ENCODE data around the gene PIK3AP1. TPM values are rescaled to one million over a fixed set of nuclear protein-coding genes. Genes with fewer than 3 reads are reported as not detected.

The PIK3AP1 gene
- total and polyA plus RNA-seq, 2 of the 8 experiments (the other 6 are each of a cell fraction or from before 2014, with no cell fraction given), result 1.9 to 4.5 TPM

DNA sequence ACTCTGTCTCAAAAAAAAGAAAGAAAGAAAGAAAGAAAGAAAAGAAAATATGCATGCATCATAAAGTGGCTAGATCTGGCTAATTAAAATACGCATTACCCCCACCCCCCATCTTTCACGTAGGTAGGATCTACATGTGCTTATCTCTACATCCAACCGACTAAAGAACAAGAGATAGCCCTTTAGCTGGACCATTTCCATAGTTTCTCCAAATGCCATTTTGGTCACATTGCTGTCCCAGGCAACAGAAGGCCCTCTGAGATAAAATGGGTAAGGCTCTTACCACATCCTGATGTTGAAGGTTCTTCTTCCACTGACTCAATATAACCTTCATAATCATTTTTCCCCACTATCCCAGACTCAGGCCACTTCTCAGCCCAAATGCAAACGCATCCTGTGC lies 31.5 kb downstream of the PIK3AP1 start:
- Histone ChIP-seq H2AFZ (ENCODE audit: low read length) (no peak overlapping the region), H2BK120ac (replicated peaks; ENCODE audit: low read depth, low read length) (no peak overlapping the region), H3K9me3 (ENCODE audit: insufficient read depth in 2 of 2, low read depth in 1 of 2, low read length in 1 of 2) (no peaks in the 10 kb centered on the region), H3K79me1 (ENCODE audit: low read depth, low read length) (no peaks in the 10 kb centered on the region; the same call in 1 of the 2 replicates), H3K9ac (replicated peaks in 1 of 4; ENCODE audit: extremely low read depth in 1 of 4, low read depth in 3 of 4, low read length in 3 of 4) (no peak overlapping the region), H3K4me2 (ENCODE audit: insufficient read depth in 1 of 2, low read depth in 2 of 2, low read length in 2 of 2) (no peak overlapping the region), H3K27me3 (replicated peaks in 1 of 4; ENCODE audit: control insufficient read depth in 3 of 4, extremely low read depth in 1 of 4, insufficient read depth in 3 of 4, low read length in 3 of 4) (no peaks in the 10 kb centered on the region), H4K20me1 (replicated peaks in 1 of 2; ENCODE audit: control insufficient read depth in 1 of 2, insufficient read depth in 2 of 2, low read length in 2 of 2) (no peaks in the 10 kb centered on the region), H4K5ac (ENCODE audit: insufficient read length, low read depth, low read length) (no peak overlapping the region), H4K91ac (replicated peaks; ENCODE audit: insufficient read length, low read length) (no peak overlapping the region), H2BK15ac (ENCODE audit: low read length) (no peak overlapping the region), H3K4me1 (replicated peaks in 1 of 4; ENCODE audit: control insufficient read depth in 3 of 4, insufficient read depth in 4 of 4, low read length in 3 of 4) (peaks cover 0 to 4% (median 0%) of the 10 kb centered on the region in 4 experiments; a peak in 3 of 7 replicates), H3K4ac (replicated peaks; ENCODE audit: insufficient read length, low read depth, low read length) (no peak overlapping the region), H2BK20ac (ENCODE audit: low read length) (no peak overlapping the region), H2BK5ac (ENCODE audit: low read depth, low read length) (no peak overlapping the region), H3K56ac (replicated peaks; ENCODE audit: insufficient read length, low read depth, low read length) (no peak overlapping the region), H2BK12ac (ENCODE audit: low read depth, low read length) (no peak overlapping the region), H3K4me3 (ENCODE audit: extremely low read depth in 1 of 4, insufficient read depth in 2 of 4, low read depth in 3 of 4, low read length in 4 of 4) (no peak overlapping the region), H3K27ac (ENCODE audit: low read depth, low read length) (no peak overlapping the region), H3K14ac (ENCODE audit: insufficient read length) (no peak overlapping the region), H2AK5ac (ENCODE audit: low read depth, low read length) (no peak overlapping the region), H3K23me2 (ENCODE audit: low read depth, low read length) (no peaks in the 10 kb centered on the region; the same call in 1 of the 2 replicates), H3K36me3 (ENCODE audit: control insufficient read depth in 2 of 4, insufficient read depth in 4 of 4, low read length in 3 of 4) (no peaks in the 10 kb centered on the region), H4K8ac (ENCODE audit: extremely low read depth, insufficient read depth, low read length) (no peak overlapping the region), H3K79me2 (ENCODE audit: control insufficient read depth in 1 of 2, insufficient read depth in 2 of 2, low read length in 2 of 2) (no peaks in the 10 kb centered on the region), H3K23ac (ENCODE audit: insufficient read length) (no peak overlapping the region), H3K18ac (ENCODE audit: extremely low read depth, low read length) (no peak overlapping the region)
- WGBS, 2 experiments (ENCODE audit: extremely low coverage in 1 of 2, insufficient coverage in 1 of 2, insufficient read length in 1 of 2, insufficient replicate concordance in 2 of 2, low coverage in 1 of 2, low lambda C conversion rate in 2 of 2, missing lambda C conversion rate in 1 of 2), result 94% methylated on average over 4 of the region's 4 CpGs; no CpG with 5 or more reads in 1 of the 2 experiments
- no peak for FAIRE-seq
- CTCF ChIA-PET (ENCODE audit: partially characterized antibody), result no interaction called here
- no peak for DNase-seq (ENCODE audit: low read depth in 1 of 2, low spot score in 2 of 2)
- POLR2A ChIA-PET (ENCODE audit: partially characterized antibody), result no interaction called here
- TF ChIP-seq POLR2A (IDR thresholded peaks at IDR 0.05; ENCODE audit: control extremely low read depth in 1 of 2, low read depth in 2 of 2, low read length in 2 of 2) (no peak), MAFK (IDR thresholded peaks at IDR 0.05; ENCODE audit: low read depth, low read length) (no peak), CHD2 (IDR thresholded peaks at IDR 0.05; ENCODE audit: low read length) (no peak), SIN3A (conservative IDR thresholded peaks at IDR 0.05 in 1 of 2, IDR thresholded peaks at IDR 0.05 in 1 of 2; ENCODE audit: low read depth in 1 of 2, low read length in 2 of 2) (no peak), POU5F1 (IDR thresholded peaks at IDR 0.05; ENCODE audit: low read depth, low read length) (no peak), GABPA (IDR thresholded peaks at IDR 0.05; ENCODE audit: borderline replicate concordance, insufficient read depth, low read length) (no peak), TEAD4 (IDR thresholded peaks at IDR 0.05; ENCODE audit: low read depth, low read length) (no peak), JUND (IDR thresholded peaks at IDR 0.05; ENCODE audit: low read length) (no peak), BRCA1 (IDR thresholded peaks at IDR 0.05; ENCODE audit: low read depth, low read length) (no peak), SRF (IDR thresholded peaks at IDR 0.05; ENCODE audit: low read depth, low read length) (no peak), BCL11A (IDR thresholded peaks at IDR 0.05; ENCODE audit: low read depth in 2 of 2, low read length in 2 of 2) (no peak)
- TF ChIP-seq, protein P1, sequence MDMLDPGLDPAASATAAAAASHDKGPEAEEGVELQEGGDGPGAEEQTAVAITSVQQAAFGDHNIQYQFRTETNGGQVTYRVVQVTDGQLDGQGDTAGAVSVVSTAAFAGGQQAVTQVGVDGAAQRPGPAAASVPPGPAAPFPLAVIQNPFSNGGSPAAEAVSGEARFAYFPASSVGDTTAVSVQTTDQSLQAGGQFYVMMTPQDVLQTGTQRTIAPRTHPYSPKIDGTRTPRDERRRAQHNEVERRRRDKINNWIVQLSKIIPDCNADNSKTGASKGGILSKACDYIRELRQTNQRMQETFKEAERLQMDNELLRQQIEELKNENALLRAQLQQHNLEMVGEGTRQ (IDR thresholded peaks at IDR 0.05; ENCODE audit: low read length), result no peak
- TF ChIP-seq, protein P2, sequence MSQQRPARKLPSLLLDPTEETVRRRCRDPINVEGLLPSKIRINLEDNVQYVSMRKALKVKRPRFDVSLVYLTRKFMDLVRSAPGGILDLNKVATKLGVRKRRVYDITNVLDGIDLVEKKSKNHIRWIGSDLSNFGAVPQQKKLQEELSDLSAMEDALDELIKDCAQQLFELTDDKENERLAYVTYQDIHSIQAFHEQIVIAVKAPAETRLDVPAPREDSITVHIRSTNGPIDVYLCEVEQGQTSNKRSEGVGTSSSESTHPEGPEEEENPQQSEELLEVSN (IDR thresholded peaks at IDR 0.05), result no peak
- TF ChIP-seq, protein P3, sequence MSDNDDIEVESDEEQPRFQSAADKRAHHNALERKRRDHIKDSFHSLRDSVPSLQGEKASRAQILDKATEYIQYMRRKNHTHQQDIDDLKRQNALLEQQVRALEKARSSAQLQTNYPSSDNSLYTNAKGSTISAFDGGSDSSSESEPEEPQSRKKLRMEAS (IDR thresholded peaks at IDR 0.05), result no peak

All from H1 (cell line).